K562 (cell line): ENCODE data around the gene DNAJC30. TPM values are rescaled to one million over a fixed set of nuclear protein-coding genes. Genes with fewer than 3 reads are reported as not detected.

Experiments
- ARID2 ChIP-seq: fragments of 450-650 bp; IDR thresholded peaks from 2 replicates; pipeline ENCODE4 v1.6.1; 2017; ENCODE audit warnings: antibody characterized with exemption, mild to moderate bottlenecking
- ASH1L ChIP-seq: fragments of 450-650 bp; IDR thresholded peaks from 2 replicates; pipeline ENCODE4 v1.6.1; 2018; ENCODE audit warnings: borderline replicate concordance, mild to moderate bottlenecking, low read depth; ENCODE audit not compliant: partially characterized antibody
- ATF1 ChIP-seq, 2 experiments: fragments of 450-650 bp in 1 of 2; IDR thresholded peaks; 2 replicates each; pipeline ENCODE4 v1.6.1; 2016; ENCODE audit warnings: missing compliant biosample characterization in 1 of 2, missing genetic modification characterization in 1 of 2
- ETV1 ChIP-seq: fragments of 450-650 bp; conservative IDR thresholded peaks from 2 replicates; pipeline ENCODE4 v1.6.1; 2016; ENCODE audit warnings: missing genetic modification characterization, control low read depth, low read depth, missing compliant biosample characterization
- HDGF ChIP-seq: fragments of 450-650 bp; IDR thresholded peaks from 2 replicates; pipeline ENCODE4 v1.6.1; 2016
- HNRNPUL1 ChIP-seq: fragments of 200-400 bp; formaldehyde crosslinking; IDR thresholded peaks from 2 replicates; pipeline ENCODE4 v1.6.1; 2017; ENCODE audit warnings: low read length
- MEF2A ChIP-seq: IDR thresholded peaks from 2 replicates; pipeline ENCODE4 v1.6.1; 2011; ENCODE audit warnings: low read depth, mild to moderate bottlenecking, low read length, moderate library complexity; ENCODE audit not compliant: control insufficient read depth
- MYBL2 ChIP-seq, 2 experiments: fragments of 450-650 bp in 1 of 2; sonication (generic) in 1 of 2; formaldehyde crosslinking in 1 of 2; IDR thresholded peaks; 2 replicates each; pipeline versions ENCODE4 v1.6.1 to v1.8.1; 2017 to 2022; ENCODE audit warnings: borderline replicate concordance in 1 of 2, inconsistent platforms in 1 of 2, low read depth in 1 of 2, mild to moderate bottlenecking in 1 of 2, missing genetic modification reagents in 1 of 2, moderate library complexity in 1 of 2
- NCOA4 ChIP-seq: fragments of 450-650 bp; IDR thresholded peaks from 2 replicates; pipeline ENCODE4 v1.6.1; 2018; ENCODE audit warnings: mild to moderate bottlenecking; ENCODE audit not compliant: partially characterized antibody
- NR2C1 ChIP-seq, 2 experiments: fragments of 450-650 bp; IDR thresholded peaks; 2 replicates each; pipeline ENCODE4 v1.6.1; 2017; ENCODE audit warnings: mild to moderate bottlenecking in 2 of 2, antibody characterized with exemption in 1 of 2, inconsistent platforms in 1 of 2, missing compliant biosample characterization in 1 of 2, missing genetic modification characterization in 1 of 2
- PHB2 ChIP-seq: fragments of 450-650 bp; IDR thresholded peaks from 2 replicates; pipeline ENCODE4 v1.6.1; 2017; ENCODE audit warnings: low read depth
- THRAP3 ChIP-seq: fragments of 450-650 bp; IDR thresholded peaks from 2 replicates; pipeline ENCODE4 v1.6.1; 2016; ENCODE audit warnings: mild to moderate bottlenecking, inconsistent platforms, borderline replicate concordance
- TRIM24 ChIP-seq, 2 experiments: fragments of 450-650 bp; IDR thresholded peaks; 2 replicates each; pipeline ENCODE4 v1.6.1; 2016
- YBX1 ChIP-seq: fragments of 450-650 bp; IDR thresholded peaks from 2 replicates; pipeline ENCODE4 v1.7.1; 2016; ENCODE audit warnings: mild to moderate bottlenecking
- ZBTB7A ChIP-seq: IDR thresholded peaks from 2 replicates; pipeline ENCODE4 v1.6.1; 2011; ENCODE audit warnings: low read depth, mild to moderate bottlenecking, low read length, moderate library complexity, borderline replicate concordance; ENCODE audit not compliant: control insufficient read depth
- ZNF224 ChIP-seq: sonication (generic); formaldehyde crosslinking; IDR thresholded peaks from 2 replicates; pipeline ENCODE4 v1.8.0; 2022; ENCODE audit warnings: mild to moderate bottlenecking, missing genetic modification reagents
- ZNF316 ChIP-seq: fragments of 450-650 bp; IDR thresholded peaks from 2 replicates; pipeline ENCODE4 v1.6.1; 2016
- polyA plus RNA-seq, 8 experiments: library from polyadenylated mRNA; depleted of rRNA in 4 of 8; stranded (reverse) in 5 of 8; unstranded in 3 of 8; fragments of >200 nt; fragmentation: Nextera tagmentation in 2 of 8; fragmentation: Illumina TruSeq in 1 of 8; extraction: Ambion mirVana in 2 of 8; extraction: Trizol in 1 of 8; gene quantifications; 2 replicates each; pipeline versions ENCODE4 v1.2.1 to v1.2.3, GENCODE V29; 2011 to 2014; ENCODE audit warnings: inconsistent platforms in 1 of 8, missing spikeins in 1 of 8
- total RNA-seq, 7 experiments: library from RNA; depleted of rRNA in 6 of 7; stranded (reverse); fragments of >200 nt in 6 of 7; fragmentation: Illumina TruSeq in 2 of 7; extraction: Trizol in 2 of 7; gene quantifications; 2 replicates each; pipeline versions ENCODE4 v1.2.1 to v1.2.3, GENCODE V29; 2011 to 2021; ENCODE audit warnings: low replicate concordance in 1 of 7
- TF ChIP-seq, protein P1 (sequence below): fragments of 450-650 bp; formaldehyde crosslinking; IDR thresholded peaks from 2 replicates; pipeline ENCODE4 v1.4.0; 2022; ENCODE audit warnings: missing genetic modification characterization
- TF ChIP-seq, protein P2 (sequence below): IDR thresholded peaks from 3 replicates; pipeline ENCODE4 v1.6.1; 2011; ENCODE audit warnings: borderline replicate concordance, mild to moderate bottlenecking; ENCODE audit not compliant: insufficient read length, insufficient read depth
- TF ChIP-seq, protein P3 (sequence below): fragments of 450-650 bp; IDR thresholded peaks from 2 replicates; pipeline ENCODE4 v1.7.0; 2016; ENCODE audit warnings: borderline replicate concordance
- TF ChIP-seq, protein P4 (sequence below), 2 experiments: fragments of 450-650 bp; IDR thresholded peaks; 2 replicates each; pipeline ENCODE4 v1.6.1; 2016
- TF ChIP-seq, protein P5 (sequence below): fragments of 450-650 bp; formaldehyde crosslinking; IDR thresholded peaks from 2 replicates; pipeline ENCODE4 v1.4.0; 2022; ENCODE audit warnings: missing genetic modification characterization

Gene DNAJC30
- total and polyA plus RNA-seq, 9 of the 15 experiments (the other 6 are each of a cell fraction or from before 2014, with no cell fraction given): 1.1 to 11.3 (median 4.6) TPM

DNA sequence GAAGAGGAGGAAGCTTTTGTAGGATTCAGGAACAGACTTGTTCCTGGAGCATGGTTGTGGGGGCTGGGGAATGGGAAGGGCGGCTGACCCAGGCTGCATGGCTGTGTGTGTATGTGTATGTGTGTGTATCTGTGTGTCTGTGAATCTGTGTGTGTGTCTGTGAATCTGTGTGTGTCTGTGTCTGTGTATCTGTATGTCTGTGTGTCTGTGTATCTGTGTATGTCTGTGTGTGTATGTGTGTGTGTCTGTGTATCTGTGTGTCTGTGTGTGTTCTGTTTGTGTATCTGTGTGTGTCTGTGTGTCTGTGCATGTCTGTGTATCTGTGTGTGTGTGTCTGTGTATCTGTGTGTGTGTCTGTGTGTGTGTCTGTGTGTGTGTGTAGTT, 42.8 kb upstream of the DNAJC30 start (continued):
- TF ChIP-seq, protein P1, sequence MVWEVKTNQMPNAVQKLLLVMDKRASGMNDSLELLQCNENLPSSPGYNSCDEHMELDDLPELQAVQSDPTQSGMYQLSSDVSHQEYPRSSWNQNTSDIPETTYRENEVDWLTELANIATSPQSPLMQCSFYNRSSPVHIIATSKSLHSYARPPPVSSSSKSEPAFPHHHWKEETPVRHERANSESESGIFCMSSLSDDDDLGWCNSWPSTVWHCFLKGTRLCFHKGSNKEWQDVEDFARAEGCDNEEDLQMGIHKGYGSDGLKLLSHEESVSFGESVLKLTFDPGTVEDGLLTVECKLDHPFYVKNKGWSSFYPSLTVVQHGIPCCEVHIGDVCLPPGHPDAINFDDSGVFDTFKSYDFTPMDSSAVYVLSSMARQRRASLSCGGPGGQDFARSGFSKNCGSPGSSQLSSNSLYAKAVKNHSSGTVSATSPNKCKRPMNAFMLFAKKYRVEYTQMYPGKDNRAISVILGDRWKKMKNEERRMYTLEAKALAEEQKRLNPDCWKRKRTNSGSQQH (CRISPR knock-in tag): peak; percentile 90
- TF ChIP-seq NCOA4 (peak; percentile 85), HDGF (peak; percentile 48; the same call in 1 of the 2 replicates), ZNF224 (CRISPR knock-in tag) (no peak), ZBTB7A (no peak), THRAP3 (peak; percentile 79), HNRNPUL1 (no peak), ETV1 (tag) (no peak), ASH1L (peak; percentile 25), NR2C1 (IDR thresholded peaks at IDR 0.05) (0 out of 2 replicates have a peak, but pooled peaks have one; percentile 33), NR2C1 (tag; IDR thresholded peaks at IDR 0.05) (no peak), PHB2 (0 out of 2 replicates have a peak, but pooled peaks have one; percentile 62), MYBL2 (IDR thresholded peaks at IDR 0.05; ENCODE audit: low read depth) (peak; percentile 17; the same call in 1 of the 2 replicates), MYBL2 (CRISPR knock-in tag; IDR thresholded peaks at IDR 0.05; ENCODE audit: borderline replicate concordance) (no peak), ATF1 (CRISPR knock-in tag; IDR thresholded peaks at IDR 0.05) (no peak), ATF1 (tag; IDR thresholded peaks at IDR 0.05) (0 out of 2 replicates have a peak, but pooled peaks have one; percentile 7), ZNF316 (peak; percentile 29; the same call in 1 of the 2 replicates), TRIM24 (IDR thresholded peaks at IDR 0.05) (peak; percentile 7 to 9; a peak in 1 of 4 replicates), MEF2A (no peak), YBX1 (0 out of 2 replicates have a peak, but pooled peaks have one; percentile 74), ARID2 (0 out of 2 replicates have a peak, but pooled peaks have one; percentile 11)
- TF ChIP-seq, protein P2, sequence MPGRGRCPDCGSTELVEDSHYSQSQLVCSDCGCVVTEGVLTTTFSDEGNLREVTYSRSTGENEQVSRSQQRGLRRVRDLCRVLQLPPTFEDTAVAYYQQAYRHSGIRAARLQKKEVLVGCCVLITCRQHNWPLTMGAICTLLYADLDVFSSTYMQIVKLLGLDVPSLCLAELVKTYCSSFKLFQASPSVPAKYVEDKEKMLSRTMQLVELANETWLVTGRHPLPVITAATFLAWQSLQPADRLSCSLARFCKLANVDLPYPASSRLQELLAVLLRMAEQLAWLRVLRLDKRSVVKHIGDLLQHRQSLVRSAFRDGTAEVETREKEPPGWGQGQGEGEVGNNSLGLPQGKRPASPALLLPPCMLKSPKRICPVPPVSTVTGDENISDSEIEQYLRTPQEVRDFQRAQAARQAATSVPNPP: no peak
- TF ChIP-seq, protein P3, sequence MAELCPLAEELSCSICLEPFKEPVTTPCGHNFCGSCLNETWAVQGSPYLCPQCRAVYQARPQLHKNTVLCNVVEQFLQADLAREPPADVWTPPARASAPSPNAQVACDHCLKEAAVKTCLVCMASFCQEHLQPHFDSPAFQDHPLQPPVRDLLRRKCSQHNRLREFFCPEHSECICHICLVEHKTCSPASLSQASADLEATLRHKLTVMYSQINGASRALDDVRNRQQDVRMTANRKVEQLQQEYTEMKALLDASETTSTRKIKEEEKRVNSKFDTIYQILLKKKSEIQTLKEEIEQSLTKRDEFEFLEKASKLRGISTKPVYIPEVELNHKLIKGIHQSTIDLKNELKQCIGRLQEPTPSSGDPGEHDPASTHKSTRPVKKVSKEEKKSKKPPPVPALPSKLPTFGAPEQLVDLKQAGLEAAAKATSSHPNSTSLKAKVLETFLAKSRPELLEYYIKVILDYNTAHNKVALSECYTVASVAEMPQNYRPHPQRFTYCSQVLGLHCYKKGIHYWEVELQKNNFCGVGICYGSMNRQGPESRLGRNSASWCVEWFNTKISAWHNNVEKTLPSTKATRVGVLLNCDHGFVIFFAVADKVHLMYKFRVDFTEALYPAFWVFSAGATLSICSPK: peak; percentile 89; the same call in 1 of the 2 replicates
- TF ChIP-seq, protein P4, sequence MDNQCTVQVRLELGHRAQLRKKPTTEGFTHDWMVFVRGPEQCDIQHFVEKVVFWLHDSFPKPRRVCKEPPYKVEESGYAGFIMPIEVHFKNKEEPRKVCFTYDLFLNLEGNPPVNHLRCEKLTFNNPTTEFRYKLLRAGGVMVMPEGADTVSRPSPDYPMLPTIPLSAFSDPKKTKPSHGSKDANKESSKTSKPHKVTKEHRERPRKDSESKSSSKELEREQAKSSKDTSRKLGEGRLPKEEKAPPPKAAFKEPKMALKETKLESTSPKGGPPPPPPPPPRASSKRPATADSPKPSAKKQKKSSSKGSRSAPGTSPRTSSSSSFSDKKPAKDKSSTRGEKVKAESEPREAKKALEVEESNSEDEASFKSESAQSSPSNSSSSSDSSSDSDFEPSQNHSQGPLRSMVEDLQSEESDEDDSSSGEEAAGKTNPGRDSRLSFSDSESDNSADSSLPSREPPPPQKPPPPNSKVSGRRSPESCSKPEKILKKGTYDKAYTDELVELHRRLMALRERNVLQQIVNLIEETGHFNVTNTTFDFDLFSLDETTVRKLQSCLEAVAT (IDR thresholded peaks at IDR 0.05): peak; percentile 70 to 72; a peak in 1 of 4 replicates
- TF ChIP-seq, protein P5, sequence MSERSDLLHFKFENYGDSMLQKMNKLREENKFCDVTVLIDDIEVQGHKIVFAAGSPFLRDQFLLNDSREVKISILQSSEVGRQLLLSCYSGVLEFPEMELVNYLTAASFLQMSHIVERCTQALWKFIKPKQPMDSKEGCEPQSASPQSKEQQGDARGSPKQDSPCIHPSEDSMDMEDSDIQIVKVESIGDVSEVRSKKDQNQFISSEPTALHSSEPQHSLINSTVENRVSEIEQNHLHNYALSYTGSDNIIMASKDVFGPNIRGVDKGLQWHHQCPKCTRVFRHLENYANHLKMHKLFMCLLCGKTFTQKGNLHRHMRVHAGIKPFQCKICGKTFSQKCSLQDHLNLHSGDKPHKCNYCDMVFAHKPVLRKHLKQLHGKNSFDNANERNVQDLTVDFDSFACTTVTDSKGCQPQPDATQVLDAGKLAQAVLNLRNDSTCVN (CRISPR knock-in tag): peak; percentile 89; the same call in 1 of the 2 replicates
